ENCODE measurements around the gene SLC6A12.
"Not testable (repeated sequence)": the region's sequence is repeated elsewhere in the genome, so short reads cannot be mapped to it uniquely, and the experiment has no call there.

The SLC6A12 gene

GRCh38 chr12:214003-214741 lies at the start of gene SLC6A12:
Gene SLC6A12, minus strand, starts transcription at chr12:214157. Its CDS starts 4,171 bp downstream, at chr12:209986.
- DNase-seq: no peak

- no peak for DNase-seq
Measured at GRCh38 chr12:263574-263973, 49.6 kb upstream of the SLC6A12 start.

GRCh38 chr12:262817-263216 lies 48.9 kb upstream of the SLC6A12 start, which contains the start of gene SLC6A13:
Gene SLC6A13, minus strand, starts transcription at chr12:262836. Its CDS starts 2,784 bp downstream, at chr12:260052.
- DNase-seq: no peak

- DNase-seq: no peak
Measured at GRCh38 chr12:262113-262512, 48.2 kb upstream of the SLC6A12 start.

- DNase-seq: no peak
Measured at GRCh38 chr12:257521-258321, 43.8 kb upstream of the SLC6A12 start.

GRCh38 chr12:256958-257357 lies 43.0 kb upstream of the SLC6A12 start:
- no peak for DNase-seq

GRCh38 chr12:256225-256624 lies 42.3 kb upstream of the SLC6A12 start:
- no peak for DNase-seq

GRCh38 chr12:254912-255311 lies 41.0 kb upstream of the SLC6A12 start:
- no peak for DNase-seq

GRCh38 chr12:254039-254438 lies 40.1 kb upstream of the SLC6A12 start:
- no peak for DNase-seq

GRCh38 chr12:253116-253831 lies 39.3 kb upstream of the SLC6A12 start:
- no peak for DNase-seq

- no peak for DNase-seq
Measured at GRCh38 chr12:252636-253035, 38.7 kb upstream of the SLC6A12 start.

- no peak for DNase-seq
Measured at GRCh38 chr12:247271-247670, 33.3 kb upstream of the SLC6A12 start.

- no peak for DNase-seq
Measured at GRCh38 chr12:243381-243780, 29.4 kb upstream of the SLC6A12 start.

- DNase-seq: no peak
Measured at GRCh38 chr12:242496-242895, 28.5 kb upstream of the SLC6A12 start.

- DNase-seq: no peak
Measured at GRCh38 chr12:241266-241665, 27.3 kb upstream of the SLC6A12 start.

- DNase-seq: no peak
Measured at GRCh38 chr12:240566-240965, 26.6 kb upstream of the SLC6A12 start.

- DNase-seq: no peak
Measured at GRCh38 chr12:238736-239398, 24.9 kb upstream of the SLC6A12 start.

GRCh38 chr12:238116-238515 lies 24.2 kb upstream of the SLC6A12 start:
- DNase-seq: no peak

GRCh38 chr12:237026-237815 lies 23.3 kb upstream of the SLC6A12 start:
- DNase-seq: no peak

GRCh38 chr12:236445-236844 lies 22.5 kb upstream of the SLC6A12 start:
- no peak for DNase-seq

GRCh38 chr12:235967-236366 lies 22.0 kb upstream of the SLC6A12 start:
- not testable (repeated sequence) for DNase-seq

- no peak for DNase-seq
Measured at GRCh38 chr12:234891-235415, 21.0 kb upstream of the SLC6A12 start.
